ENCODE results near the gene ZNF384.

DNA sequence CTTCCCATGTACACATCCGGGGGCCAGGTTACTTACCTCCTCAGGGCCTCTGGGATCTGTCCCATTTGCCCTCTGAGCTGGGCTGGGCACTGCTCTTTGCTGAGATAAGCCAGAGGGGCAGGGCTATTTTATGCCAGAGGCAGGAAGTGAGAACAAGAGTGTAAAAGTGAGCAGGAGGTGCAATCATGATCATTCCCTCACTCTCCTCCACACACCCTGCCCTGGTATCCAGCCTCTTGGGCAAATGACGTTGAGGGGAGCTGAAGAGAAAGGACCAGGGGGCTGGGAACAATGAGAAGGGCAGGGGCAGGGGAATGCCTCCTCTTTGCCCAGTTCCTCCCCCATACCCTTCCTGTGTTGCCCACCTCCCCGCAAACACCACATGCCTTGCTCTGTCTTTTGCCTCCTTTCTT lies 57.6 kb downstream of the ZNF384 start:
- TF ChIP-seq EP300 (IDR thresholded peaks at IDR 0.05), result no peak
- no peak for TF ChIP-seq POLR2A (IDR thresholded peaks at IDR 0.05)
